Astrocyte (in vitro differentiated cells and primary cell): ENCODE results near the gene FYCO1. TPM values are rescaled to one million over a fixed set of nuclear protein-coding genes. Genes with fewer than 3 reads are reported as not detected.

Experiments
- DNase-seq: peaks from one replicate; pipeline ENCODE4 v3.0.0-alpha.2; 2010; ENCODE audit warnings: low read depth
- FAIRE-seq: peaks from 2 replicates; lab custom pipeline; 2011; peaks lifted over from hg19 to GRCh38; lab: Jason Lieb, UNC
- H2AFZ ChIP-seq: 2 replicates; pipeline ENCODE4 v1.6.0; 2012; ENCODE audit warnings: low read depth, low read length, inconsistent platforms
- H3K27ac ChIP-seq: 2 replicates; pipeline ENCODE4 v1.5.1; 2011; ENCODE audit warnings: low read depth, low read length, inconsistent platforms
- H3K27me3 ChIP-seq: 2 replicates; pipeline ENCODE4 v1.6.0; 2011; ENCODE audit warnings: low read length, inconsistent platforms; ENCODE audit not compliant: insufficient read depth
- H3K36me3 ChIP-seq: 2 replicates; pipeline ENCODE4 v1.5.1; 2011; ENCODE audit warnings: low read length, inconsistent platforms; ENCODE audit not compliant: insufficient read depth
- H3K4me1 ChIP-seq: 2 replicates; pipeline ENCODE4 v1.5.1; 2011; ENCODE audit warnings: low read length, inconsistent platforms; ENCODE audit not compliant: insufficient read depth
- H3K4me2 ChIP-seq: 2 replicates; pipeline ENCODE4 v1.6.0; 2012; ENCODE audit warnings: low read length, inconsistent platforms
- H3K4me3 ChIP-seq: 2 replicates; pipeline ENCODE4 v1.5.1; 2011; ENCODE audit warnings: low read depth, mild to moderate bottlenecking, low read length, inconsistent platforms; ENCODE audit not compliant: insufficient read depth
- H3K79me2 ChIP-seq: 2 replicates; pipeline ENCODE4 v1.6.0; 2012; ENCODE audit warnings: mild to moderate bottlenecking, low read length, inconsistent platforms; ENCODE audit not compliant: insufficient read depth
- H3K9ac ChIP-seq: 2 replicates; pipeline ENCODE4 v1.6.0; 2012; ENCODE audit warnings: mild to moderate bottlenecking, low read length, inconsistent platforms
- H3K9me3 ChIP-seq: 2 replicates; pipeline ENCODE4 v1.5.1; 2012; ENCODE audit warnings: low read depth, mild to moderate bottlenecking, low read length, inconsistent platforms; ENCODE audit not compliant: insufficient read depth
- H4K20me1 ChIP-seq: 2 replicates; pipeline ENCODE4 v1.6.0; 2012; ENCODE audit warnings: low read length, inconsistent platforms; ENCODE audit not compliant: insufficient read depth
- H3K27ac Mint-ChIP-seq: one replicate; pipeline ENCODE4 v1.8.0; 2021; ENCODE audit warnings: mild to moderate bottlenecking, mixed read lengths; ENCODE audit not compliant: unreplicated experiment
- H3K27me3 Mint-ChIP-seq: one replicate; pipeline ENCODE4 v1.8.0; 2021; ENCODE audit warnings: low read depth, mixed read lengths; ENCODE audit not compliant: unreplicated experiment
- H3K36me3 Mint-ChIP-seq: one replicate; pipeline ENCODE4 v1.8.0; 2021; ENCODE audit warnings: low read depth, mixed read lengths; ENCODE audit not compliant: unreplicated experiment
- H3K4me1 Mint-ChIP-seq: one replicate; pipeline ENCODE4 v1.8.0; 2021; ENCODE audit warnings: low read depth, mixed read lengths; ENCODE audit not compliant: unreplicated experiment
- H3K4me3 Mint-ChIP-seq: one replicate; pipeline ENCODE4 v1.8.0; 2021; ENCODE audit warnings: mild to moderate bottlenecking, moderate library complexity, mixed read lengths; ENCODE audit not compliant: unreplicated experiment
- H3K9me3 Mint-ChIP-seq: one replicate; pipeline ENCODE4 v1.8.0; 2021; ENCODE audit warnings: mild to moderate bottlenecking, mixed read lengths; ENCODE audit not compliant: unreplicated experiment
- CTCF ChIP-seq: IDR thresholded peaks from 2 replicates; pipeline ENCODE4 v1.5.1; 2011; ENCODE audit warnings: low read depth, mild to moderate bottlenecking, inconsistent platforms, low read length, moderate library complexity; ENCODE audit not compliant: insufficient read depth
- EZH2 ChIP-seq: IDR thresholded peaks from 2 replicates; pipeline ENCODE4 v1.6.1; 2012; ENCODE audit warnings: mild to moderate bottlenecking, low read length, inconsistent platforms; ENCODE audit not compliant: insufficient read depth
- total RNA-seq: library from RNA; stranded (reverse); gene quantifications from 2 replicates; pipeline ENCODE4 v1.2.1, GENCODE V29; 2021

The FYCO1 gene
- total RNA-seq, 1 donor from 2014 or later, result 19.7 TPM

- no peak for DNase-seq
- no peak overlapping the region for H2AFZ ChIP-seq
- no peak overlapping the region for H3K4me3 ChIP-seq
- peaks cover 4% of the 10 kb centered on the region for H4K20me1 ChIP-seq
- H3K36me3 Mint-ChIP-seq, result peaks cover 51% of the 10 kb centered on the region
- no peak overlapping the region for H3K4me3 Mint-ChIP-seq
- H3K36me3 ChIP-seq, result peaks cover 22% of the 10 kb centered on the region
- H3K9me3 Mint-ChIP-seq, result peaks cover 3% of the 10 kb centered on the region
- H3K4me1 ChIP-seq, result peaks cover 7% of the 10 kb centered on the region
- no peak overlapping the region for H3K27ac ChIP-seq
- H3K27ac Mint-ChIP-seq, result no peak overlapping the region
- H3K4me1 Mint-ChIP-seq, result peaks cover 17% of the 10 kb centered on the region
- no peak overlapping the region for H3K9ac ChIP-seq
- H3K27me3 Mint-ChIP-seq, result no peaks in the 10 kb centered on the region
- no peak for TF ChIP-seq EZH2
- no peak for TF ChIP-seq CTCF
- H3K4me2 ChIP-seq, result no peak overlapping the region
- H3K9me3 ChIP-seq, result no peaks in the 10 kb centered on the region
- H3K79me2 ChIP-seq, result no peaks in the 10 kb centered on the region
- FAIRE-seq, result no peak
- H3K27me3 ChIP-seq, result no peaks in the 10 kb centered on the region
These were observed 30.4 kb downstream of the FYCO1 start for GRCh38 chr3:45965253-45965652.

GRCh38 chr3:45964139-45964538 is 31.5 kb downstream of the FYCO1 start:
- peaks cover 3% of the 10 kb centered on the region for H3K9me3 Mint-ChIP-seq
- H3K27me3 Mint-ChIP-seq, result no peaks in the 10 kb centered on the region
- Histone ChIP-seq H3K9me3 (no peaks in the 10 kb centered on the region), H4K20me1 (peaks cover 4% of the 10 kb centered on the region), H3K4me3 (no peak overlapping the region), H2AFZ (no peak overlapping the region), H3K27me3 (no peaks in the 10 kb centered on the region), H3K9ac (no peak overlapping the region), H3K4me2 (no peak overlapping the region), H3K4me1 (peaks cover 7% of the 10 kb centered on the region), H3K36me3 (peaks cover 24% of the 10 kb centered on the region), H3K27ac (no peak overlapping the region), H3K79me2 (no peaks in the 10 kb centered on the region)
- FAIRE-seq (no peak), DNase-seq (no peak)
- TF ChIP-seq CTCF, result no peak
- TF ChIP-seq EZH2, result no peak
- H3K27ac Mint-ChIP-seq, result no peak overlapping the region
- H3K4me3 Mint-ChIP-seq, result no peak overlapping the region
- peaks cover 50% of the 10 kb centered on the region for H3K36me3 Mint-ChIP-seq
- H3K4me1 Mint-ChIP-seq, result peaks cover 14% of the 10 kb centered on the region

GRCh38 chr3:45962033-45962432 is 33.6 kb downstream of the FYCO1 start:
- no peak for FAIRE-seq
- Histone ChIP-seq H3K79me2 (no peaks in the 10 kb centered on the region), H3K4me3 (no peak overlapping the region), H4K20me1 (peaks cover 4% of the 10 kb centered on the region), H3K9me3 (no peaks in the 10 kb centered on the region), H3K4me2 (no peak overlapping the region), H3K27me3 (no peaks in the 10 kb centered on the region), H3K36me3 (peaks cover 25% of the 10 kb centered on the region), H3K27ac (no peak overlapping the region), H3K9ac (no peak overlapping the region), H3K4me1 (peaks cover 4% of the 10 kb centered on the region), H2AFZ (no peak overlapping the region)
- no peak for DNase-seq
- Mint-ChIP-seq H3K4me3 (no peak overlapping the region), H3K36me3 (peaks cover 49% of the 10 kb centered on the region), H3K4me1 (no peaks in the 10 kb centered on the region), H3K9me3 (peaks cover 3% of the 10 kb centered on the region), H3K27ac (no peak overlapping the region), H3K27me3 (no peaks in the 10 kb centered on the region)
- TF ChIP-seq EZH2 (no peak), CTCF (no peak)
